NCI-H2107 treated with DMSO at 0.1 percent for 48 hours (cell line): Measurements from ENCODE around the gene AMER1.

Source experiments
- DNase-seq: peaks from one replicate; lab custom pipeline; 2025; ENCODE audit not compliant: unreplicated experiment; lab: John Stamatoyannopoulos, UW

Gene AMER1

DNA sequence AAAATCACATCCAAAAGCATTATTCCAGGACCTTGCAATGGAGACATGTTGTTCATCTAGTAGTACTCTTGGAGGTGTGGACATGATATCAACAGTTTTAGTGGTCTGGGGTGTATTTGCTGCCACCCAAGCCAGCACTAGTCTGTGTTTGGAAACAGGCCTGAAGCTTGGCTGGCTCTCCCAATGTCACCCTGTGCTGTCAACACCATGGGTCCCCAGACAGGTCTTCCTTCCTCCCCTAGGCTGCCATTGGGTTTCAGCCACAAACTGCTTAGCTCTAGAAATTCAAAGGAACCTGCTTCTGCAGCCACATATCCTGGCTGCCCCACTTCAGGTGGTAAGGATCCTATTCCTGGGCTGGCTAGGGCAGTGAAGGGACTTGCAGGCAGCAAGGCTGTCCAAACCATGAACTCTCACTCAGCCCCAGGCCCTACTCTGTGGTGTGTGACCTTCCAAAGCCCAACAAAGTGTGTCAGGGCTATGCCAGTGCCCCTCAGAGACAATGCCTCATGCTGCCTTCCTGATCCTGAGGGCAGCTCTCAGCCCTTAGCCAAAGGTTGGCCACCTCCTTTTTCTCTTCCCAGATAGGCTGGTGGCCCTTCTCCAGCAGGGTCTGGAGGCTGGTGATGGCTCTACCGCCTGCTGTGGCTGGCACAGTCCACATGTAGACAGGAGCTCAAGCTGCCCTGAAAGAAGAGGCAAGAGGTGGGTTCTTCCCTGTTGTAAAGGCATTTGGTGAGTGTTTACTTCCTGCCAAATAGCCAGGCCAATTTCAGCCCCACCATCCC is 18.3 kb downstream of the AMER1 start:
- no peak for DNase-seq

DNA sequence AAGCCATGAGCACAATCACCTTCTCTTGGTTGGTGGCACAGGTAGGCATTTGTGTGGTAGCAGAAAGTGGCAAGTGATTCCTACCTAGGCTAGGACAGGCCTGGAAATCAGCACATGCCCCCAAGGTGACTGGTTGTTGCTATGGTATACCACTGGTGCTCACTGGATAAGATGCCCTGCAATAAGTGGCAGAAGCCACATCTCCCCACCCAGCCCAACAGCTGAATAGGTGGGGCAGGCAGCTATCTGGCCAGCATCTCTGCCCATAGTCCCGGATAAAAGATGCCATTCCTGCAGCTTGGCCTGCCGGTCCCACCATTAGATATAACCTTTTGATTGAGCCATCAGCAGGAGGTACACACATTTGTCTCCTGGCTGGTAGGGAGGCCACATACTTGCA is 21.1 kb downstream of the AMER1 start:
- no peak for DNase-seq

DNA sequence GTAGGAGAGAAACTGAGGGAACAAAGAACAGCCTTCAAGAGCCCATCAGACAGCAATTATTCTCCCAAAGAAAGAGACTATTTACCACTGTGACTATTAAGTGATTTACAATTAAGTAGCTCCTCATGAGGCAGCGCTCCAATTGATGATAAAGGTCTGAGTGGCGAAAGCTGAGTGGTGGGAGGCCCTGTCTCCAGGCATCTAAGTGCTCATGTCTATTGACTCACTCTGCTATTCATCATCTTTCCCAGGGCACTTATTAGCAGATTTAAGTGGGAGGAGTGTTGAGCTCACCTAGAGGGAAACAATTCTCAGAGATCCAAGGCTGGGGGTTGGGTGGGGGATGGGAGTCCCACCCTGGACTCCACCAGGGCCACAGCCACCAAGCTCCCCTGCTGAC is 23.3 kb downstream of the AMER1 start:
- no peak for DNase-seq

DNA sequence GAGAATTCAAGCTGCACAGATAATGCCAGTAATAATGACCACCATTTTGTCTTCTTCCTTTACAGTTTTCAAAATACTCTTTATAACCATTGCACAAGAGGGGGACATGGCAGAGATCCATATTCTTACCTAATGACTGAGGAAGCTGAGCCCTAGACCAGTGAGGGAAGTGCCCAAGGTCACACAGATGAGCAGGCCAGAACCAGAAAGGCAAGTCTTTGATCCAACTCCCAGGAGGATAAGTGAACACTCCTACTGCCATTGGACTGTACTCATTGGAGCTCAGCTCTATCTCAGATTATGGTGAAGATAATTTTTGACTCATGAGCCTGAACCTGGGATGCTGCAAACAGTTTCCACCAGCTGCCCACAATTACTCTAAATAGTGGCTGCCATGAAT is 28.6 kb downstream of the AMER1 start:
- no peak for DNase-seq

DNA sequence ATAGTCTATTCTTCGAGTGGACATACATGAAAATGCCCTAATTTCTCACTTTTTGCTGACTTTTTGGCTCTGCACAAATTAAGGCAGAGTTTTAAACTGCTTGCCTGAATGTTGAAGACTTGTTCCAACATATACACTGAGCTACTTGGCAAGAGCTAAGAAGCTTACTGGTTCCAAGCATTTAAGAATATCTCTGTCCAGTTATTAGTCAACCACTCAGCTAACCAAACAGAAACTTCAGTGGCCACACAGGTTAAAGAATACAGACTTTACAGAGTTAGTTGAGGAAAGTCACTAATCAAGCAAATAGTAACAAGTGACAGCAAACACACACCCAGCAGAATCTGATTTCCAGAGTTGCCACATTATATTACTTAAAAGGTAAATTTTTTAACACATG is 35.5 kb downstream of the AMER1 start:
- DNase-seq = no peak

DNA sequence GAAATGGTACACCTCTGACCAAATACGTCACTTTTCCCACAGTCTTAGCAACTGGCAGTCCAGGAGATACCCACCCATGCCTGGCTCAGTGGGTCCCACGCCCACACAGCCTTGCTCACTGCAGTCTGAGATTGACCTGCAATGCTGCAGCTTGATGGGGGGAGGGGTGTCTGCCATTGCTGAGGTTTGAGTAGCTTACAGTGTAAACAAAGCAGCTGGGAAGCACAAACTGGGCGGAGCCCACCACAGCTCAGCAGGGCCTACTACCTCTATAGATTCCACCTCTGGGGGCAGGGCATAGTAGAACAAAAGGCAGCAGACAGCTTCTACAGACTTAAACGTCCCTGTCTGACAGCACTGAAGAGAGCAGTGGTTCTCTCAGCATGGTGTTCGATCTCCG is 52.7 kb downstream of the AMER1 start:
- no peak for DNase-seq

DNA sequence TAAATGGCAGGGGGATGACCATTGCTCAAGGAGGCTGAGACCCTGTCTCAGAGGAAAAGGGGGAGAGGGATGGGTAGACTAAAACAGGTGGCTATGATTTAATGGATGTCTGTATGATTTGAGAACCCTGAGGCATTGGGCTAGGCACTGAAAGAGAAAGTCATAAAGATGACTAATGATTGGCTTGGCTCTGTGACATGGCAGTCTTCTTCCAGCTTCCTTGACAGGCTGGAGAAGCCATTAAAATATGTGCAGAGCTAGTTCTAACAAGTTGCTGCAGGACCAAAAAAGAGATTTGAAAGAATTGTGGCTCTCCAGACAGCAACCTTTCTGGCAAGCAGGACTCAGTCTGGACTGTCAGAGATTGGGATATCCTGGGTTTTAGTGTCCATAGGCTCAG is 53.6 kb downstream of the AMER1 start:
- DNase-seq = no peak

DNA sequence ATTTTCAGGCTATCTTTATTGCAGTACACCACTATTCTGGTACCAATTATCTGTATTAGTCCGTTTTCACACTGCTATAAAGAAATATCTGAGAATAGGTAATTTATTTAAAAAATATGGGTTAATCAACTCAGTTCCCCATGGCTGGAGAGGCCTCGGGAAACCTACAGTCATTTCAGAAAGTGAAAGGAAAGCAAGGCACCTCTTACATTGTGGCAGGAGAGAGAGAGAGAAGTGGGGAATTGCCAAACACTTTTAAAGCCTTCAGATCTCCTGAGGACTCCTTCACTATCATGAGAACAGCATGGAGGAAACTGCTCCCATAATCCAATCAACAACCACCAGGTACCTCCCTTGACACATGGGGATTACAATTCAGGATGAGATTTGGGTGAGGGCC is 54.7 kb downstream of the AMER1 start:
- no peak for DNase-seq
